Kasumi-1 (cell line): Measurements from ENCODE around the gene NECAB3.

Source experiments
- DNase-seq, 2 experiments: peaks; one replicate each; lab custom pipeline; 2025; lab: John Stamatoyannopoulos, UW

NECAB3 gene

GRCh38 chr20:33621717-33622400, 52.4 kb downstream of the NECAB3 start:
- DNase-seq: no peak

- DNase-seq: no peak
Observed at GRCh38 chr20:33612001-33612400, 62.2 kb downstream of the NECAB3 start.

DNA sequence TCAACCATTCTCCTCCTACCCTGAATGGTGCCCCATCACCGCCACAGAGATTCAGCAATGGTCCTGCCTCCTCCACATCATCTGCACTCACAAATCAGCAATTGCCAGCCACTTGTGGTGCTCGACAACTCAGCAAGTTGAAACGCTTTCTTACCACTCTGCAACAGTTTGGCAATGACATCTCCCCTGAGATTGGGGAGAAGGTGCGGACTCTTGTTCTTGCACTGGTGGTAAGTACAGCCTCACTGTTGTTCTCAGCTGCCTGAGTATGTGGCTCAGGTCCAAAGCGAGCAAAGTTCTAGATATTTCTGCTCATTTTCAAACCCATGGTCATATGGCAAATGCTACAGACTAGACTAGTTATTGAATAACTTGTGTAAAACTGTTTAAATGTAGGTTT, 63.1 kb downstream of the NECAB3 start:
- DNase-seq: no peak

- peak; percentile 6 to 7 for DNase-seq
Observed at GRCh38 chr20:33609504-33609903, 64.7 kb downstream of the NECAB3 start.
